Left lung (tissue), 10 donors: ENCODE data around the gene MYCN. TPM values are rescaled to one million over a fixed set of nuclear protein-coding genes. Genes with fewer than 3 reads are reported as not detected.

Source experiments
- ATAC-seq: fragments of 200-7000 bp; cut with Tn5 transposase; one replicate; pipeline ENCODE4 v1.9.1; 2020; ENCODE audit warnings: moderate library complexity
- DNase-seq, 4 donors: peaks; one replicate each; pipeline ENCODE4 v3.0.0-alpha.2; 2013 to 2020
- H3K27ac ChIP-seq, 2 donors: fragments of 200-600 bp; sonication (generic) in 1 of 2; one replicate each; pipeline versions ENCODE4 v1.5.0 to v1.8.0; 2020 to 2021
- H3K27me3 ChIP-seq, 2 donors: fragments of 200-600 bp; sonication (generic) in 1 of 2; one replicate each; pipeline versions ENCODE4 v1.5.0 to v1.8.0; 2020 to 2021
- H3K36me3 ChIP-seq, 2 donors: fragments of 200-600 bp; sonication (generic) in 1 of 2; one replicate each; pipeline versions ENCODE4 v1.5.0 to v1.8.0; 2020 to 2021
- H3K4me1 ChIP-seq, 2 donors: fragments of 200-600 bp; one replicate each; pipeline ENCODE4 v1.8.0; 2021
- H3K4me3 ChIP-seq, 2 donors: fragments of 200-600 bp; sonication (generic) in 1 of 2; one replicate each; pipeline versions ENCODE4 v1.5.0 to v1.8.0; 2020 to 2021; ENCODE audit warnings: mild to moderate bottlenecking in 1 of 2
- H3K9me3 ChIP-seq, 2 donors: fragments of 200-600 bp; sonication (generic) in 1 of 2; one replicate each; pipeline versions ENCODE4 v1.5.0 to v1.8.0; 2020 to 2021
- intact Hi-C, 2 donors: fragments of 100-400 bp; cut with DNase I; formaldehyde crosslinking; loops; one replicate each; pipeline versions ENCODE4 v1.11.2 to v1.14.2; 2022
- polyA plus RNA-seq, 6 donors: library from polyadenylated mRNA; unstranded; fragments of 120-200 nt; gene quantifications; one replicate each; pipeline ENCODE4 v1.2.1, GENCODE V29; 2013; ENCODE audit not compliant: insufficient read length in 6 of 6
- total RNA-seq, 2 donors: library from RNA; stranded (reverse); fragmentation: NEBNext Ultra II Directional; extraction: Animal tissue kit (Norgen Biotek cat#: 25700); gene quantifications; one replicate each; pipeline ENCODE4 v1.2.1, GENCODE V29; 2021
- TF ChIP-seq, protein P1 (sequence below), 2 donors: fragments of 200-600 bp; sonication (generic) in 1 of 2; IDR thresholded peaks; one replicate each; pipeline versions ENCODE4 v1.5.0 to v1.8.0; 2021; ENCODE audit warnings: antibody characterized with exemption in 2 of 2
- donor health status: DM: no; HTN: yes; CAD: no.
- donor health status: DM: no; HTN: no; CAD: no.

MYCN gene
- total and polyA plus RNA-seq, 8 donors, result 0.60 to 22.2 (median 17.8) TPM

DNA sequence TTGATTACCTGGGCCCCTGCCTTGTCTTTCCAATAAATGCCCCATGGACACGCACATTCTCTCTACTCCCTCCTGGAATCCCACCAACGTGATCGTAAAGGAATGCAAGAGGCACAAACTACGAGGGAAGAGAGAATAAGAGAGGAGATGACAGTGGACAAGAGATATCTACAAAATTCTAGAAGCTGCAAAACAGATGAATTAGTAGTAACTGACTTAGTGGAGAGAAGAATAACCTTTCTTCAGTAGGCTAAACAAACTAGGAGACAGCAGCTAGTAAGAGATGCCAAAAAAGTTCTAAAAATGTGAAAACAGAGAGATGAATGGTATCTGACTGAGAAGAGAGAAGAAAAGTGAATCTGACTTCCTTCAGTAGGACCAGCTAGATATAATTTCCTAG, 43.5 kb upstream of the MYCN start:
- intact Hi-C loops, result no loop called here
- no peaks in the 10 kb centered on the region for H3K36me3 ChIP-seq
- no peak for ATAC-seq
- DNase-seq, result no peak
- H3K27me3 ChIP-seq, result no peaks in the 10 kb centered on the region
- TF ChIP-seq, protein P1, sequence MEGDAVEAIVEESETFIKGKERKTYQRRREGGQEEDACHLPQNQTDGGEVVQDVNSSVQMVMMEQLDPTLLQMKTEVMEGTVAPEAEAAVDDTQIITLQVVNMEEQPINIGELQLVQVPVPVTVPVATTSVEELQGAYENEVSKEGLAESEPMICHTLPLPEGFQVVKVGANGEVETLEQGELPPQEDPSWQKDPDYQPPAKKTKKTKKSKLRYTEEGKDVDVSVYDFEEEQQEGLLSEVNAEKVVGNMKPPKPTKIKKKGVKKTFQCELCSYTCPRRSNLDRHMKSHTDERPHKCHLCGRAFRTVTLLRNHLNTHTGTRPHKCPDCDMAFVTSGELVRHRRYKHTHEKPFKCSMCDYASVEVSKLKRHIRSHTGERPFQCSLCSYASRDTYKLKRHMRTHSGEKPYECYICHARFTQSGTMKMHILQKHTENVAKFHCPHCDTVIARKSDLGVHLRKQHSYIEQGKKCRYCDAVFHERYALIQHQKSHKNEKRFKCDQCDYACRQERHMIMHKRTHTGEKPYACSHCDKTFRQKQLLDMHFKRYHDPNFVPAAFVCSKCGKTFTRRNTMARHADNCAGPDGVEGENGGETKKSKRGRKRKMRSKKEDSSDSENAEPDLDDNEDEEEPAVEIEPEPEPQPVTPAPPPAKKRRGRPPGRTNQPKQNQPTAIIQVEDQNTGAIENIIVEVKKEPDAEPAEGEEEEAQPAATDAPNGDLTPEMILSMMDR (IDR thresholded peaks at IDR 0.05), result no peak
- H3K4me1 ChIP-seq, result no peaks in the 10 kb centered on the region
- peaks cover 0 to 27% of the 10 kb centered on the region in 2 donors for H3K9me3 ChIP-seq
- no peak overlapping the region for H3K27ac ChIP-seq
- H3K4me3 ChIP-seq, result no peak overlapping the region

DNA sequence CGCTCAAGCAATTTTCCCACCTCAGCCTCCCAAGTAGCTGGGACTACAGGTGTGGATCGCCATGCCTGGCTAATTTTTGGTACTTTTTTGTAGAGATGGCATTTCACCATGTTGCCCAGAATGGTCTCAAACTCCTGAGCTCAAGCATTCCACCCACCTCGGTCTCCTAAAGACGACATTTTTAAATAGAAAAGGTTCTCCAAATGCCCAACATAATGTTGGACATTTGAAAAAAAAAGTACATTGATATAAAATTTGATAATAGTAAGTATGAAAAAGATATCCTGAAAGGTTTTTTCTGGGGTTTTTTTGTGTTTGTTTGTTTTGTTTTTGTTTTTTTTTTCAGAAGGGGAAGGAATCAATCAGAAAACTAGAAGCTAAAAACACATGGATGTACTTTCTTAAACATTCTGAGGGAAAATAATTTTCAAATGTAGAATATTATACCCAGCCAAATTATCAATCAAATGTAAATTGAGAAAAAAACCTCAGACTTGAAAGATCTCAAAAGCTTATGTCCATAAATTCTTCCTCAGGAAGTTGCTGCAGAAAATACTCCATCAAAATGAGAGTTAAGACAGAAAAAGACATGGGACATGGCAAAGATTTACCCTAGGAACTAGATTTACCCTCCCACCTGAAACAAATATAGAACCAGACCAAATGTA, 42.8 kb upstream of the MYCN start:
- ATAC-seq (no peak), DNase-seq (no peak)
- intact Hi-C loops, result no loop called here
- Histone ChIP-seq H3K27ac (no peak overlapping the region), H3K4me3 (no peak overlapping the region), H3K36me3 (no peaks in the 10 kb centered on the region), H3K4me1 (no peaks in the 10 kb centered on the region), H3K9me3 (peaks cover 0 to 27% of the 10 kb centered on the region in 2 donors), H3K27me3 (no peaks in the 10 kb centered on the region)
- TF ChIP-seq, protein P1 (IDR thresholded peaks at IDR 0.05), result no peak

DNA sequence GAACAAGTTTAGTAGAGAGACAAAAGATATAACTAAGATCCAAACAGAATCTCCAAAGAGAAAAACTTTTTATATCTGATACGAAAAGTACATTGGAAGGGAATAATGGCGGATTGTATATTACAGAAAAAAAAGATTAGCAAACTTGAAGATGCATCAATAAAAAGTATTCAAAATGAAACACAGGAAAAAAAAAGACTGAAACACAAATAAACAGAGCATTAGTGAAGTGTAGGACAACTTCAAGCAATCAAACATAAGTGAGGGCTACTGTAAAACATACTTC, 41.1 kb upstream of the MYCN start:
- no peak for DNase-seq
- ATAC-seq, result no peak
- Histone ChIP-seq H3K36me3 (no peaks in the 10 kb centered on the region), H3K4me3 (no peak overlapping the region), H3K4me1 (no peaks in the 10 kb centered on the region), H3K27me3 (no peaks in the 10 kb centered on the region), H3K9me3 (peaks cover 0 to 27% of the 10 kb centered on the region in 2 donors), H3K27ac (no peak overlapping the region)
- intact Hi-C loops, result no loop called here
- TF ChIP-seq, protein P1 (IDR thresholded peaks at IDR 0.05), result no peak

DNA sequence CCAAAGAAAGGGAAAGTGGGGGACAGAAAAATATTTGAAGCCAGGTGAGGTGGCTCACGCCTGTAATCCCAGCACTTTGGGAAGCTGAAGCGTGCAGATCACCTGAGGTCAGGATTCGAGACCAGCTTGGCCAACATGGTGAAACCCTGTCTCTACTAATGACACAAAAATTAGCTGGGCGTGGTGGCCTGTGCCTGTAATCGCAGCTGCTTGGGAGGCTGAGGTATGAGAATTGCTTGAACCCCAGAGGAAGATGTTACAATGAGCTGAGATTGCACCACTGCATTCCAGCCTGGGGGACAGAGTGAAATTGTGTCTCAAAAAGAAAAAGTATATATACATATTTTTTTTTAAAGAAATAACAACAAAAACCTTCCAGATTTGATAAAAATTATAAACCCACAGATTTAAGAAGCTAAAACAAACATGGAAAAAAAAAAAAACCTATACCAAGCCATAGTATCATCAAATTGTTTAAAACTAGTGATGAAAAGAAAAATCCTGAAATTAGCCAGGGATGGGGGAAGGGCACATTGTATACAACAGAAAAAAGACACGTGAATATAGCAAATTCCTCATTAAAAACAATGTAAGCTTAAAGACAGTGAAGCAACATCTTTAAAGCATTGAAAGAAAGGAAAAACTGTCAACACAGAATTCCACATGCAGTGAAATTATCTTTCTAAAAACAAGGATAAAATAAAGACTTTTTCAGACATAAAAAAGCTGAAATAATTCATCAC, 40.4 kb upstream of the MYCN start:
- ATAC-seq (no peak), DNase-seq (no peak)
- no peak overlapping the region for H3K4me3 ChIP-seq
- peaks cover 0 to 27% of the 10 kb centered on the region in 2 donors for H3K9me3 ChIP-seq
- H3K36me3 ChIP-seq, result no peaks in the 10 kb centered on the region
- no peaks in the 10 kb centered on the region for H3K4me1 ChIP-seq
- no peak overlapping the region for H3K27ac ChIP-seq
- intact Hi-C loops, result no loop called here
- TF ChIP-seq, protein P1 (IDR thresholded peaks at IDR 0.05), result no peak
- no peaks in the 10 kb centered on the region for H3K27me3 ChIP-seq

DNA sequence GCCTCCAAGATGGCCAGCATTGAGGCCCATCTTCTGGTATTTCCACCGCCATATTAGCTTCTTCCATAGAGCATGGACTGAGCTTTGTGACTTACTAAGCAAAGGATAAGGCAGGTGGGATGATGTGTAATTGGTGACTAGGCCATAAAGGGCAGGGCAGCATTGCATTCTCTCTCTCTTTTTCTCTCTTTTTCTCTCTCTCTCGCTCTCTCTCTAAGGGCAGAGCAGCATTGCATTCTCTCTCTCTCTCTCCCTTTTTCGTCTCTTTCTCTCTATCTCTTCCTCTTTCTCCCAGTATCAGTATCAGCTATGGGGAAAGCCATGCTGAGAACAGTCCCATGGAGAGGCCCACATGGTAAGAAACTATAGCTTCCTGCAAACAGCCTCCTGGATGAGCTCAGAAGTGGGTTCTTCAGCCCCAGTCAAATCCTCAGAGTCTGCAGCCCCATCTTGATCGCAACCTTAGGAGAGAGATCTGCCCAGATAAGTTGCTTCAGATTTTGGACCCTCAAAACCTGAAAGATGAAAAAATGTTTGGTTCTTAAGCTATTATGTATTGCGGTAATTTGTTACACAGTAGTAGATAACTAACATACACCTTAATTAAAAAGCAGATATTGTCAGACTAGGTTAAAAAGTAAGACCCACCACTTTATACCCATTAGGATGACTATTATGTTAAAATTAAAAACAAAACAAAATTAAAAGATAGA, 39.1 kb upstream of the MYCN start:
- Histone ChIP-seq H3K4me1 (no peaks in the 10 kb centered on the region), H3K9me3 (peaks cover 0 to 27% of the 10 kb centered on the region in 2 donors), H3K4me3 (no peak overlapping the region), H3K27ac (no peak overlapping the region), H3K36me3 (no peaks in the 10 kb centered on the region), H3K27me3 (no peaks in the 10 kb centered on the region)
- TF ChIP-seq, protein P1 (IDR thresholded peaks at IDR 0.05), result no peak
- intact Hi-C loops, result no loop called here
- DNase-seq, result no peak
- no peak for ATAC-seq
